ENCODE data around the gene CENPP.

CENPP gene

GRCh38 chr9:92660266-92660665 lies 334.5 kb downstream of the CENPP start:
- no peak for DNase-seq

- DNase-seq: no peak
Observed at GRCh38 chr9:92661127-92661526, 335.4 kb downstream of the CENPP start.

- DNase-seq: no peak
Observed at GRCh38 chr9:92661743-92662142, 336.0 kb downstream of the CENPP start.

- DNase-seq: no peak
Observed at GRCh38 chr9:92663126-92663525, 337.4 kb downstream of the CENPP start.

- no peak for DNase-seq
Observed at GRCh38 chr9:92663951-92664350, 338.2 kb downstream of the CENPP start.

- DNase-seq: no peak
Observed at GRCh38 chr9:92664394-92665152, 338.8 kb downstream of the CENPP start.

GRCh38 chr9:92665836-92666235 lies 340.1 kb downstream of the CENPP start:
- DNase-seq: no peak

GRCh38 chr9:92666236-92666635 lies 340.5 kb downstream of the CENPP start:
- no peak for DNase-seq

GRCh38 chr9:92666912-92667532 lies 341.3 kb downstream of the CENPP start:
- no peak for DNase-seq

GRCh38 chr9:92668746-92669526 lies 343.2 kb downstream of the CENPP start:
- DNase-seq: peak; percentile 46

- no peak for DNase-seq
Observed at GRCh38 chr9:92669527-92669889, 343.8 kb downstream of the CENPP start.
